Occipital lobe (tissue), 2 donors: Measurements from ENCODE around the gene ACP7. TPM values are rescaled to one million over a fixed set of nuclear protein-coding genes. Genes with fewer than 3 reads are reported as not detected.
"Not testable (repeated sequence)": the region's sequence is repeated elsewhere in the genome, so short reads cannot be mapped to it uniquely, and the experiment has no call there.

Source experiments
- DNase-seq: peaks from one replicate; lab custom pipeline; 2025; lab: John Stamatoyannopoulos, UW
- total RNA-seq: library from RNA; depleted of rRNA; stranded (reverse); fragments of >200 nt; gene quantifications from one replicate; pipeline ENCODE4 v1.2.3, GENCODE V29; 2014

Gene ACP7
- total RNA-seq, 1 donor from 2014 or later = not detected

DNA sequence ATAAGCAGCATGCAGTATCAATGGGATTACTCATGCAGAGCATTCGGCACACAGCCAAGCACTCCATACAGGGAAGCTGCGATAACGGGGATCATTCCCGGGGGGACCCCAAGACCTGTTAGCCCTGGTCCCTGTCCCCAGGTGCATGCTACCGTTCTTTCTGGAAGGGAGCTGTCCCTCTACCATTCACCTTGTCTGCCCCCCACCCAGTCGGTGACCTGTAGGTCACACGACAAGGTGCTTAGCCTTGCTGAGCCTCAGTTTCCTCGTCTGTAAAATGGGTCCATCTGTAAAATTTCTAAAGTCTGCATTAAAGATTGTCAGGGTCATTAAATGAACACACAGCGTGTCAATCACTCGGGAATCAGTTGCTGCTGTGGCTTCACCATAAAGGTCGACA lies 6.8 kb upstream of the ACP7 start:
- no peak for DNase-seq

GRCh38 chr19:39078436-39079200 lies 5.5 kb upstream of the ACP7 start:
- peak; percentile 6 for DNase-seq

GRCh38 chr19:39080431-39080830 lies 3.7 kb upstream of the ACP7 start:
- DNase-seq = no peak

DNA sequence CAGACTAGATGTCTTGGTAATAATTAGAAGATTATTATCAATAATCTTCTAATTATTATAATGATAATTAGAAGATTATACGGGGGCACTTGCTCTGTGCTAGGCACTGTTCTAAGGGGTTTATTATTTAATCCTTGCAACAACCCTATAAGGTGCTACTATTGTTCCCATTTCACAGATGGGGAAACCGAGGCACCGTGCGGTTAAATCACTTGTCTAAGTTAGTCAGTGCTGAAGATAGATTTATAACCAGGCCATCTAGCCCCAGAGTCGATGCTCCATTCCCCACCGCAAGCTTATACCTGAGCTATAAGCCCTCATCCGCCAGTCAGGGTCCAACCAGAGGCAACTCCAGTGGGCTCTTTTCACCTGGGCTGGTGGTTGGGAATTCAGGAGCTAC lies 2.0 kb upstream of the ACP7 start:
- no peak for DNase-seq

DNA sequence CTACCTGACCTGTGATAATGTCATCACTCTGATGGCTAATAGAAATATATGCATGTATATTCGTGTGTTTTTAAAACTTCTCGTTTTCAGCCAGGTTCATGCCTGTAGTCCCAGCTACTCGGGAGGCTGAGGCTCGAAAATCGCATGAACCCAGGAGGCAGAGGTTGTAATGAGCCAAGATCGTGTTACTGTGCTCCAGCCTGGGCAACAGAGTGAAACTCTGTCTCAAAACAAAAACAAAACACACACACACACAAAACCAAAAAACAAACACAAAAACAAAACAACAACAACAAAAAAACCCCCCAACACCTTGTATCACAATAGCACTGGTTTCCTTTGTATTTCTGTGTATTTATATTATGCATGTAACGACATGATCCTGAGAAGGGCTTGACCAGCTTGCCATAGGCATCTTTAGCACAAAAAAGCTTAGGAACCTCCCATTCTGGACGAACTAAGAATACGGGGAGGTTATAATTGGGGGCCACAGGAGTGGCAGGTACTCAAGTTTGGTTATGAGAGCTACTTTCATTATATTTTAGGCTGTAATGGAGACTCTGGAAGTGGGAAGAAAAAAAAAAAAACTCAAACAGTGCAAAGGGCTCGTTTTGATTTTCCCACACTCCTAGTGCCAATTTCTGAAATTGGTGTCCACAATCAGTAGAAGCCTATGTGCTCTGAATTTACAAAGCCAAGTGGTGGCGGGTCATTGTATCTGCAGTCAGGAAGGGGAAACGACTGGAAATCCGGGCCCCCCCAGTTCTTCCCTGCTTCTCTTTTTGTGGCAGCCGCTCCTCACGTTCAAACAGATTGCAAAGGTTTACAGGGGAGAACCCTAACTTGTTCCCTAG lies 1.2 kb upstream of the ACP7 start:
- DNase-seq = no peak

DNA sequence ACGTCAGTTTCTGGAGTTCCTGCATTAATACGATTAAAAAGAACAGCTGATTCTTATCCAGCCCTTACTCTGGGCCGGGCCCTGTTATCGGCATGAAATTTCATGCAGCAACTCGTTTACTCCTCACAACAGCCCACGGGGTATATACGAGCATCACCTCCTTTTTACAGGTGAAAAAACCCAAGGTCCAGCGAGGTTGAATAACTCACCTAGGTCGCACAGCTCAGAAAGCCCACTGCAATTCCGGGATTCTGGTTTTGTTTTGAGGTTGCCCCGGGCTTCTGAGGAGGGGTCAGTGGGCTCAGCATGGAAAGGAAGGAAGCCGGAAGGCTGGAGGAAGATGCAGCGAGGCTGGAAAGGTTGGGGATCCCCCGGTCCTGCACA lies 577 bp upstream of the ACP7 start:
- no peak for DNase-seq

GRCh38 chr19:39084732-39085080 lies 538 bp downstream of the ACP7 start:
- DNase-seq = no peak

GRCh38 chr19:39085392-39085791 lies 1.2 kb downstream of the ACP7 start:
- DNase-seq = no peak

- DNase-seq = no peak
Measured at GRCh38 chr19:39086386-39086785, 2.2 kb downstream of the ACP7 start.

DNA sequence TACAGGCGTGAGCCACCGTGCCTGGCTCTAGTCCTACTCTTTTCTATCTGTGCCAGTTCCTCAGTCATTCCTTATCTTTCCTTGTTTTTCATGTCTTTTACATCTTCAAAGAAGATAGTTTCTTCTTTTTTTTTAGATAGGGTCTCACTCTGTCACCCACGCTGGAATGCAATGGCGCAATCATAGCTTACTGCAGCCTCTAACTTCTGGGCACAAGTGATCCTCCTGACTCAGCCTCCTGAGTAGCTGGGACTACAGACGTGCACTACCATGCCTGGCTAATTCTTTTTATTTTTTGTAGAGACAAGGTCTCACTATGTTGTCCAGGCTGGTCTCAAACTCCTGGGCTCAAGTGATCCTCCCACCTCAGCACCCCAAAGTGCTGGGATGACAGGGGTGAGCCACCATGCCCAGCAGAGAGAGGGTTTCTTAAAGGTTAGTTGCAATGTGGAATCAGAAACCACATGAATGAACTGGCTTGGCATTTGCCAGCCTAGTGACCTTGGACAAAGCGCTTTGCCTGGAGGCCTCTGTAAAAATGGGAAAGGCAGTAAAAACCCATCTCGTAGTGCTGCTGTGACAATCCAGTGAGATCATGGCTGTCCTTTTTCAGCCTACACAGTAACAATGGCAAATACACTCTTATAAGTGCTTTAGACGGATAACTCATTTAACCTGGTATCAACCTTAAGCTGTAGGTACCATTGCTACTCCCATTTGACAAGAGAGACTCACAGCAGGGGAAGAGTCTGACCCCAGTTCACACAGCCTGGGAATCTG lies 3.9 kb downstream of the ACP7 start:
- DNase-seq = no peak

GRCh38 chr19:39090016-39090415 lies 5.8 kb downstream of the ACP7 start:
- DNase-seq = not testable (repeated sequence)

DNA sequence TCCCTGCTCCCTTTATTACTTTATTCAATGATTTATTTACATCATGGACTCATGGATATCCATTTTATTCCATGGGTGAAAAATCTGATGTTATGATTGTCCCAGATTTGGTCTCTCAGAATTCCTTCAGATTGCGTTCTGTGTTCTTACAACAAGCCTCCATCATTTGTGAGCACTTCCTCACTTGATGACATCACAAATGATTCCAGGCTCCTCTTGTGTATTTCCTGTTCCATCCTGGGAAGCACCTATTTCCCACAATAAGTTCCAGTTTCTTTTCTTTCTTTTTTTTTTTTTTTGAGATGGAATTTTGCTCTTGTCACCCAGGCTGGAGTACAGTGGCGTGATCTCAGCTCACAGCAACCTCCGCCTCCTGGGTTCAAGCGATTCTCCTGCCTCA lies 6.7 kb downstream of the ACP7 start:
- no peak for DNase-seq

DNA sequence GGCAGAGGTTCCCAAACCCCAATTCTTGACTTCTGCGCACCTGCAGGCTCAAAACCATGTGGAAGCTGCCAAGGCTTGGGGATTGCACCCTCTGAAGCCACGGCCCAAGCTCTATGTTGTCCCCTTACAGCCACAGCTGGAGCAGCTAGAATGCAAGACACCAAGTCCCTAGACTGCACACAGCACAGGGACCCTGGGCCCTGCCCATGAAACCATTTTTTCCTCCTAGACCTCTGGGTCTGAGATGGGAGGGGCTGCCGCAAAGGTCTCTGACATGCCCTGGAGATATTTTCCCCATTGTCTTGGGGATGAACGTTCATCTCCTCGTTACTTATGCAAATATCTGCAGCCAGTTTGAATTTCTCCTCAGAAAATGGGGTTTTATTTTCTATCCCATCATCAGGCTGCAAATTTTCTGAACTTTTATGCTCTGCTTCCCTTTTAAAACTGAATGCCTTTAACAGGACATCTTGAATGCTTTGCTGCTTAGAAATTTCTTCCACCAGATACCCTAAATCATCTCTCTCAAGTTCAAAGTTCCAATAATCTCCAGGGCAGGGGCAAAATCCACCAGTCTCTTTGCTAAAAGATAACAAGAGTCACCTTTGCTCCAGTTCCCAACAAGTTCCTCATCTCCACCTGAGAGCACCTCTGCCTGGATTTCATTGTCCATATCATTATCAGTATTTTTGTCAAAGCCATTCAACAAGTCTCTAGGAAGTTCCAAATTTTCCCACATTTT lies 11.8 kb downstream of the ACP7 start:
- not testable (repeated sequence) for DNase-seq

DNA sequence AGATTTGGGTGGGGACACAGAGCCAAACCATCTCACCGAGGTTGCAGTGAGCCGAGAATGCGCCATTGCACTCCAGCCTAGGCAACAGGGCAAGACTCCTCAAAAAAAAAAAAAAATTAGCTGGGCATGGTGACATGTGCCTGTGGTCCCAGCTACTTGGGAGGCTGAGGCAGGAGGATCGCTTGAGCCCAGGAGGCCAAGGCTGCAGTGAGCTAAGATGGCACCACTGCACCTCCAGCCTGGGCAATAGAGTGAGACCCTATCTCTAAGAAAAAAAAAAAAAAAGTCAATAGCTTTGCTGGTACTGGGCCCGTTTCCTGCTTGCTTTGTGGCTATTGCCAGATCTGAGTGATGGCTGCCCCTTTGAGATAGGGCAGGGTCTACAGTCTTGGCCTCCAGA lies 13.1 kb downstream of the ACP7 start:
- no peak for DNase-seq

- no peak for DNase-seq
Measured at GRCh38 chr19:39097721-39098120, 13.6 kb downstream of the ACP7 start.

- no peak for DNase-seq
Measured at GRCh38 chr19:39098365-39099269, 14.4 kb downstream of the ACP7 start.

DNA sequence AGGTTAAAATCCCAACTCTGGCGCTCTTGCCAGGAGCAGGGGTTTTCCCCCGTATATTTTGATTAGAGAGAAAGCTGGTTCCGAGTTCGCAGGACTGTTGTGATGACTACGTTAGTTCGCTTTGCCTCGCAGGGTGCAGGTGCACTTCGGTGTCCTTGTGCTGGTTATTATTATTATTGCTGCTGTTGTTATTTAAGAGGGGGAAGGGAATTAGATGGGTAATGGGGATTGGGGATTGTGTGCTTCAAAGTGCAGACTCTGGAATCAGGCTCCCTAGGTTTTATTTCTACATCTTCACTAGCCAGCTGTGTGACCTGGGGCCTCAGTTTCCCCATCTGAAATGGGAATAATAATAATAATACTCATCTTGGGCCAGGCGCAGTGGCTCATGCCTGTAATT lies 15.2 kb downstream of the ACP7 start:
- no peak for DNase-seq

DNA sequence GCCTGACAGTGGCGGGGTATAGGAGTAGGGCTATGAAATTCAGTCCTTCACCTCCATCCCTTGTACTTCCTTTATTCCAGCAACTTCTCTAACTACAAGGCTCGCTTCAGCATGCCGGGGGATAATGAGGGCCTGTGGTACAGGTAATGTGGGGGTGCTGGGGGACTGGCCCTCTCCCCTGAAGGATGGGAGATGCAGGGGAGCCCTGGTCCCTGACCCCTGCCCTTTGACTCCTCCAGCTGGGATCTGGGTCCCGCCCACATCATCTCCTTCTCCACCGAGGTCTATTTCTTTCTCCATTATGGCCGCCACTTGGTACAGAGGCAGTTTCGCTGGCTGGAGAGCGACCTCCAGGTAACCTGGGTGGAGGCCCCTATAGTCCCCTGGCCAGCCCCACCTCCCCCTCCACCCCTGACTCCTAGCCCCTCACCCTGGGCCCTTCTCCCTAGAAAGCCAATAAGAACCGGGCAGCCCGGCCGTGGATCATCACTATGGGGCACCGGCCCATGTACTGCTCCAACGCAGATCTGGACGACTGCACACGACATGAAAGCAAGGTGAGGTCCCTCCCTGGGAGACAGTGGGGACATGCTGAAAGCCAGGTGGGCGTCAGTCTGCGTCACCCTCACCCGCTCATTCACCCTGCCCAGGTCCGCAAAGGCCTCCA lies 16.5 kb downstream of the ACP7 start:
- DNase-seq = no peak

DNA sequence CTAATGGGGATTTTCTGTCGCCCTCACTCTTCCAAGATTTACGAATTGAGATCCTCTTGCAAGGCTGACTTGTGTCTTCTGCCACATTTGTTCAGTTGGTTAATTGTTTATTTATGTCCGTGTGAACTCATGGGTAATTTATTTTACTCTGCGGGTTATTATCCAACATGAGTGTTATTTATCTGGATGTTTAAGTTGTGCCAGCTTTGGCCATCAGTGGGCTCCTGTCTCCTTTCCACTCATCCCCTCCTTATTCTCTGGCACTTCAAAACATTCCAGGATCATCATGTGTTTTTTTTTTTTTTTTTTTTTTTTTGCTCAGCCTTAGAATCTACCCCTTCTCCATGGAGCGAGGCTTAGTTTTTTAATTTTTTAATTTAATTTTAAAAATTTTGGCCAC lies 19.0 kb downstream of the ACP7 start:
- no peak for DNase-seq

GRCh38 chr19:39104186-39104596 lies 20.0 kb downstream of the ACP7 start:
- no peak for DNase-seq
